ENCODE data around the gene KIF16B.
"Not testable (repeated sequence)": the region's sequence is repeated elsewhere in the genome, so short reads cannot be mapped to it uniquely, and the experiment has no call there.

Gene KIF16B

DNA sequence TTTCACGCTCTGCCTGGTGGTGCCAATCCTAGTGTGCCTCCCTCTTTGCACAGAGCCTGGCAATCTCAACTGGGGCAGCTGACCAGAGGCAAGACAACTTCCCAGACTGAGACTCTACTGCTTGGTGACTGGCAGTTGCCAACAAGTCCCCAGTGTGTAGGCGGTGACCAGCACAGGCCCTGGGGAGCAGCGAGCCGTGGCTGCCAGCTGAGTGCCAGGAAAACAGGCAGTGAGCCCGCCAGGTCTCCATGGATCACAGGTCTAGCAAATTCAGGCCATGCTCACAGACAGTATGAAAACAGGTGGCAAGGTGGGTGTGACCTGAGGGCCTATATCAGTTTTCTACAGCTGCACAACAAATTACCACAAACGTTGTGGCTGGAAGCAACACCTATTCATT is 289.9 kb downstream of the KIF16B start:
- DNase-seq, result no peak

GRCh38 chr20:16280219-16280618 is 293.0 kb downstream of the KIF16B start:
- no peak for DNase-seq

- no peak for DNase-seq
Measured at GRCh38 chr20:16279320-16279719, 293.9 kb downstream of the KIF16B start.

GRCh38 chr20:16273812-16274555 is 299.3 kb downstream of the KIF16B start:
- no peak for DNase-seq

DNA sequence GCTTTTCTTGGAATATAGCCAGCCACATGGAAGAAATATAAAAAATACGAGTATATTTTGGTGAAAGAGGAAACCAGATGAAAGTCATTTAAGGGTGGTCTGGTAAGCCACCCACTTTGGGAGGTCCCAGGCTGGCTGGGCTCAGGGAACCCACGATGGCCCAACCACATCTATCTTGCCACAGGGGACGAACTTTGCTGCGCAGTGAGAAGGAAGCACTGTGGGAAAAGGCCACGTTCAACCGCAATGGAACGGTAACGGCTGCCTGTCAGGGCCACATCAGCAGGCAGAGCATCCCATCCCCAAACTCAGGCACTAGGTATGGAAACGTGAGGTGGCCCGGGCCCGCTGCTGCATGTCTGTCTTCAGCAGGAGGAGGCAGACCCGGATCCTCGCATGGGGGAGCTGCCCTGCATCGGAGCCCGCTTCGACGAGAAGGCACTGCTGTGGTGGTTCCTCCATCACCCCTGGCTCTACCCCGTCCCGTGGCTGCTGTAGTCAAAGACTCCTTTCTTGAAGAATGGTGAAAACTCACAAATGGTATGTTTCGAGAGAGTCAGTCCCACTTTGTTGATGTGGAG is 300.4 kb downstream of the KIF16B start:
- DNase-seq, result no peak

GRCh38 chr20:16271450-16271849 is 301.8 kb downstream of the KIF16B start:
- DNase-seq, result no peak

DNA sequence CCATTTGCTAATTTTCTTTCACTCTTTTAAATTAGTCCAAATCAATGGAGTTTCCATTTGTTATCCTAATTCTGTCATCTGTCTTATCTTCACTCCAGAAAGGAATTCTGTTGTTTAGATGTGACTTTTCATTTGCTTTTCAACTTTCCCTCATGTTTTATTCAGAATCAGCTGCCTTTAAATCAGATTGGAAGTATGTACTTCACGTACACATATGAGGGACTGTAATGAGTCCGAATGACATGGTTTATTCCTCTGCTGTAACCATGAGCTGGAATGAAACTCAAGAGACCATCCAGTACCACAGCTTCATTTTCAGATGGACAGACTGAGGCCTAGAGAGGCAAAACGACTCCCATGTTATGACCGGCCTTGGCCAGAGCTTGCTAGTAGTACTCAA is 302.3 kb downstream of the KIF16B start:
- no peak for DNase-seq

DNA sequence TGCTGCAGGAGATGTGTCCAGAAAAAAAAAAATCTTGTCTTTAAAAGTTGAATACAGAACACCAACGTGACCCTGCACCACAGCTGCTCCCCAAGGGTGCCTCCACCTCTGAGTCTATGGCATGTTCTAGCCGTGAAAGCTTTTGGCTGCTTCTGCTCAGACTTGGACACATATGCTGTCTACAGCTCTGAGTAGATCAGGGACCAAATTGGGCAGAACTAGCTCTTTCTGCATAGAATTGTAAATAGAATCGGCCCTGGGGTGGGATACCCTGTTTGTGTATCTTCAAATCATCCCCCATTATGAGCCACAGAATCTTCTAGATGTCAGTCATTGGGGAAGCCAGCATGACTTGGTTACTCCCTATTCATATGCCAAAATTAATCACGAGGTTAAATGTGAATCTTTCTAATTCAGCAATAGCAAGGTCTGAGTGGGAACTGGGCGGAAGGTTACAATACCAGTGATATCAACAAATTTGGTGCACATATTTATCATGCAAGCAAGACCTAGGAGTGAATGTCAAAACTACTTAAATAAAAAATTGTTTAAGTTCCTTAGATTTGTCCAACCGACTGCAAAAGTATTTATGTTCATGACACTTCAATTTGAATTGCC is 302.8 kb downstream of the KIF16B start:
- DNase-seq, result no peak

GRCh38 chr20:16267526-16267925 is 305.7 kb downstream of the KIF16B start:
- no peak for DNase-seq

GRCh38 chr20:16265334-16265733 is 307.9 kb downstream of the KIF16B start:
- DNase-seq, result no peak

DNA sequence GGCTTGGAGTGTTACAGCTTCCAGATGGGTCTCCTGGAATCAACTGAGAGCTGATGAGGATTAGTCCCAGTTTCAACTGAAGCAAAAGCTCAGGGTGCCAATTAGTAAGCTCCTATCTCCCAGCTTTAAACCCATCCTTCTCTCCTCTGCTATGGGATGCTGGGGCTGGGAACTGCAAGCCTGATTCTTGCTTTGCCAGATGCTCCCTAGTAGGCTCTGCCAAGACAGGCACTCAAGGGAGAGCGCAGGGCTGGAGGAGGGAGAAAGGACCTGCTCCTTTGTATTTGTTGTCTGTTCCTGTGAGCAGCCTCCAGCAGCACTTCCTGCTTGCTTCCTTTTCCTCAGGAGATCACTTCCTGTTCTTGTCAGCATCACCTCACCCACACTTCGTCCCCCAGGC is 309.7 kb downstream of the KIF16B start:
- DNase-seq, result no peak

- DNase-seq, result no peak
Measured at GRCh38 chr20:16262594-16262993, 310.7 kb downstream of the KIF16B start.

GRCh38 chr20:16261733-16262273 is 311.4 kb downstream of the KIF16B start:
- no peak for DNase-seq

GRCh38 chr20:16260911-16261310 is 312.3 kb downstream of the KIF16B start:
- no peak for DNase-seq

DNA sequence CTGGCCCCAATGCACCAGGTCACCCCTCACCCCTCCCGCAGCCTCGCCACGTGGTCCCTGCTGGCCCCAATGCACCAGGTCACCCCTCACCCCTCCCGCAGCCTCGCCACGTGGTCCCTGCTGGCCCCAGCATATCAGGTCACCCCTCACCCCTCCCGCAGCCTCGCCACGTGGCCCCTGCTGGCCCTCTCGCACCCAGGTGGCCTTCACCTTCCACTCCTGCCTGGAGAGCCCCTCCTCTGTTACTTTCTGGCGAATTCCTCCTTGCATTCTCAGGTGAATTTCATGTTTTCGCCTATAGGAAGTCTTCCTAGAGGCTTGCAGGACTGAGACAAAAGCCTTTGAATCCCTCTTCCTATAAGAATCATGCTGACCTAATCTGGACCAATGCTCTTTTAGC is 313.1 kb downstream of the KIF16B start:
- DNase-seq, result not testable (repeated sequence)

DNA sequence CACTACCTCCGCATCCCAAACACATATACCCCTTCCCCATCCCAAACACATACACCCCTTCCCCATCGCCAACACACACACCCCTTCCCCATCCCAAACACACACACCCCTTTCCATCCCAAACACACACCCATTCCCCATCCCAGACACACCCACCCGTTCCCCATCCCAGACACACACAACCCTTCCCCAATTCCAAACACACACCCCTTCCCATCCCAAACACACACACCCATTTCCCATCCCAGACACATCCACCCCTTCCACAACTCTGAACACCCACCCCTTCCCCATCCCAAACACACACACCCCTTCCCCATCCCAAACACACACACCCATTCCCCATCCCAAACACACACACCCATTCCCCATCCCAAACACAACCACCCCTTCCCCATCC is 314.5 kb downstream of the KIF16B start:
- DNase-seq, result no peak

- DNase-seq, result no peak
Measured at GRCh38 chr20:16257813-16258430, 315.3 kb downstream of the KIF16B start.

GRCh38 chr20:16257021-16257420 is 316.2 kb downstream of the KIF16B start:
- DNase-seq, result no peak

DNA sequence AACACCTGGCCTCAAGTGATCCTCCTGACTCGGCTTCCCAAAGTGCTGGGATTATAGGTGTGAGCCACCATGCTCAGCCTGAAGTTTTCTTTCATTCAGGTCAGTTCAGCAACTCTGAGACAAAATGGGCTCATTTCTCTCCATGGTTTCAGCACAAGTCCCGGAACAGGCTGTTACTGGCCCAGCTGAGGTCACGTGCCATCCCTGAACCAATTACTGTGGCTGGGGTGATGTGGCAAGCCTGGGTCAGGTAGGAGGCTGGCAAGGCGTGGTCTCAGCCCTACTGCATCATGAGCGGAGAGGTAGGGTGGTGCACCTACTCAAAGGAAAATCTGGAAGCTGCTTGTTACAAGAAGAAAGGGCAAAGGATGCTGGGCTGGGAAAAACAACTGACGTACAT is 326.4 kb downstream of the KIF16B start:
- no peak for DNase-seq

DNA sequence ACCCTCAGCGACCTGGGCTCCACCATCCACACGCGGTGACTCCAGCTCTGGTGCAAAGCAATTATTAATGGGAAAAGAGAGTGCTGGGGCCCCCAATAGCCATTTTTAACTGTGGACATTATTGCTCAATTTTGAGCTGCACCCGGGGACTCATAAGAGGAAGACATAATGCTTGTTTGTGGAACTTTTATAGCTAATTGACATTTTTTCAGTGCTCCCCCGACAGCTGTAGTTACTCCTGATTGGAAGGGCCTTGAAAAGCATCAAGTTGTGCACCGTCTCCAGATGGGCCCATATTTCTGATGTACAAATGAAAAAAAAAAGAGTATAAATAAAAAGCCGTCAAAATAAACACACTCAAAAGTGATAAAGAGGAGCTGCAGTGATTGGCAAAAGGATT is 327.0 kb downstream of the KIF16B start:
- no peak for DNase-seq

DNA sequence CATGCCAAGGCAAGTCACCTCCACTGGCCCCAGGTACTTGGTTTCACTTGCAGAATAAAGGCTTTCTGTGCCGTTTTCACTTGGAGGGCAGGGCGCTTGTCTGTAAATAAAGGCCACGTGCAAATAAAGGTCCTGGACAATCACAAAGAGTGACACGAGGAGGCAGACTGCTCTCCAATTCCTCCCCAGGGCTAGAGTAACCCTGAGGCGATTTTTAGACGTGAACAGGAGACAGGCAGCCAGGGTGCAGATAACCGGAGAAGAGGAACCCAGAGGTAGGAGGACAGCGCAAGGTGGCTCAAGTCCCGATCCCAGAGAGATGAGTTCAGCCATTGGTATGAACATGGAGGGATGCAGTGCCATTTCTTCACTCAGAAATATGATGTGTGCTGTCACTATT is 327.4 kb downstream of the KIF16B start:
- DNase-seq, result no peak

- no peak for DNase-seq
Measured at GRCh38 chr20:16244892-16245291, 328.4 kb downstream of the KIF16B start.

DNA sequence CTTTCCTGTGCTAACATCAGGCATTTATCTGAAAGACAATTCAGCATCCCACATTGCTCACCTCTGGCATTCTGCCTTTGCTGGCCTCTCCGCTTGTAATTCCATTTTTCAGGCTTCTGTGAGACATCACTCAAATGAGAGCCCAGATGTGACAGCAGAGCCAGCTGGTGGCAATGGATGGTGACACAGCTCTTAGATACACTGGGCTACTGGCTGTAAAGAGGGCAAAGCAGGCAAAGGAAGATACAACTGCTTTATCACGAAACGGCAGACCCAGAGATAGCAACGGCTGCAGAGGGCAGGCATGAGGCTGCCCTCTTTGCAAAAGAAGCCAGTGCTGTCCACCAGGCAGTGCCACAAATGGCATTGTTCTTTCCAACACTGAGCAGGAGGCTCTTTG is 329.8 kb downstream of the KIF16B start:
- DNase-seq, result no peak

DNA sequence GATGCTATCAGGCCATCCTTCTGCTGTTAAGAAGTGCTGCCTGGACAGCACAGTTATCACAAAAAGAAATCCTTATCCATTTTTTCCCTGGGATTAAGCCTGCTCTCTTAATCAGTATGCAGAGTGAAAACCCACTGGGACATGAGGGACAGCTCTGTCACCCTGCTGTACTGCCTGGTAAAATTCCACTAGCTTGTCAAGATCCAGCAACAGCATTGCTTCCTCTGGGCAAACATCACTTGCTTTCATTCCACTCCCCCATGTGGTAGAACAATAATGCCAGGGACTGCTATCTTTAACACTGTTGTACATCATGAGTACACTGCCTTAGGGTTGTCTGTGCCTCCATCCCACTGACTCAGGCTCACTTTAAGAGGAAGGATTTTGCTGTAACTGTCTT is 331.3 kb downstream of the KIF16B start:
- DNase-seq, result no peak

Measured in NCI-H187 (cell line).